HepG2 (cell line): ENCODE data around the gene MAPRE3. TPM values are rescaled to one million over a fixed set of nuclear protein-coding genes. Genes with fewer than 3 reads are reported as not detected.

Experiments
- ATAC-seq: fragments of 200-7000 bp; cut with Tn5 transposase; 3 replicates; pipeline ENCODE4 v1.9.1; 2020; ENCODE audit warnings: mild to moderate bottlenecking, moderate library complexity
- BruUV-seq: library from RNA; stranded (reverse); fragments of 400-500 nt; replicated peaks from 2 replicates; lab custom pipeline; 2021; lab: Mats Ljungman, UMichigan
- CTCF ChIA-PET: fragments of 300-600 bp; formaldehyde crosslinking; extraction: SDS; loops from one replicate; lab custom pipeline; 2021; ENCODE audit warnings: low total read pairs, inconsistent platforms, low intra/inter-chr PET ratio; lab: Yijun Ruan, JAX
- POLR2A ChIA-PET: fragments of 350-600 bp; sonication (Branson Sonifier 250); formaldehyde crosslinking; loops from one replicate; lab custom pipeline; 2020; ENCODE audit warnings: antibody characterized with exemption, inconsistent platforms; lab: Yijun Ruan, JAX
- DNase-seq: peaks from one replicate; pipeline ENCODE4 v3.0.0-alpha.2; 2015; ENCODE audit warnings: low spot score
- FAIRE-seq: peaks from 3 replicates; lab custom pipeline; 2011; peaks lifted over from hg19 to GRCh38; lab: Jason Lieb, UNC
- H2AFZ ChIP-seq: one replicate; pipeline ENCODE4 v1.6.1; 2011; ENCODE audit warnings: low read length, inconsistent platforms
- H3K27ac ChIP-seq: fragments of 300-600 bp; 3 replicates; pipeline ENCODE4 v1.8.0; 2011; ENCODE audit warnings: mixed run types, mild to moderate bottlenecking, mixed read lengths, low read length, inconsistent platforms; ENCODE audit not compliant: insufficient read depth; ENCODE audit errors: extremely low read length
- H3K27me3 ChIP-seq, 2 experiments: fragments of 200-600 bp in 1 of 2; 2 replicates in 1 of 2; 3 replicates in 1 of 2; pipeline versions ENCODE4 v1.6.0 to v1.8.0; 2011; ENCODE audit warnings: low read length in 2 of 2, mild to moderate bottlenecking in 2 of 2, moderate library complexity in 2 of 2, inconsistent platforms in 1 of 2; ENCODE audit not compliant: insufficient read depth in 2 of 2, control insufficient read depth in 1 of 2
- H3K36me3 ChIP-seq, 2 experiments: fragments of 200-600 bp in 1 of 2; replicated peaks in 1 of 2; 2 replicates in 1 of 2; 3 replicates in 1 of 2; pipeline versions ENCODE4 v1.5.1 to v1.8.0; 2011; ENCODE audit warnings: low read length in 2 of 2, inconsistent platforms in 1 of 2; ENCODE audit not compliant: insufficient read depth in 2 of 2, control insufficient read depth in 1 of 2
- H3K4me1 ChIP-seq: 2 replicates; pipeline ENCODE4 v1.5.1; 2012; ENCODE audit warnings: low read length, inconsistent platforms; ENCODE audit not compliant: insufficient read depth
- H3K4me2 ChIP-seq: 2 replicates; pipeline ENCODE4 v1.6.0; 2011; ENCODE audit warnings: low read depth, low read length, inconsistent platforms
- H3K4me3 ChIP-seq, 3 experiments: fragments of 200-600 bp in 1 of 3; sonication (generic), shearing (Covaris generic) in 1 of 3; replicated peaks in 1 of 3; 2 replicates each; pipeline ENCODE4 v1.5.1; 2011 to 2016; ENCODE audit warnings: low read length in 3 of 3, inconsistent platforms in 2 of 3, low read depth in 2 of 3, mild to moderate bottlenecking in 2 of 3, control low read depth in 1 of 3, mixed read lengths in 1 of 3; ENCODE audit not compliant: insufficient read depth in 1 of 3
- H3K79me2 ChIP-seq: one replicate; pipeline ENCODE4 v1.6.1; 2011; ENCODE audit warnings: low read length, inconsistent platforms; ENCODE audit not compliant: insufficient read depth
- H3K9ac ChIP-seq: 2 replicates; pipeline ENCODE4 v1.6.0; 2011; ENCODE audit warnings: mild to moderate bottlenecking, low read depth, low read length, inconsistent platforms; ENCODE audit not compliant: insufficient read depth
- H3K9me3 ChIP-seq: 2 replicates; pipeline ENCODE4 v1.5.1; 2012; ENCODE audit warnings: mild to moderate bottlenecking, low read length
- H4K20me1 ChIP-seq: 2 replicates; pipeline ENCODE4 v1.6.0; 2011; ENCODE audit warnings: inconsistent platforms, mild to moderate bottlenecking, low read length, moderate library complexity; ENCODE audit not compliant: insufficient read depth
- KDM2A ChIP-seq: sonication (generic); formaldehyde crosslinking; IDR thresholded peaks from 2 replicates; pipeline ENCODE4 v1.4.0; 2020; ENCODE audit warnings: low read depth, missing genetic modification reagents, borderline replicate concordance
- SCMH1 ChIP-seq: sonication (generic); formaldehyde crosslinking; IDR thresholded peaks from 2 replicates; pipeline ENCODE4 v1.9.0; 2021; ENCODE audit warnings: missing genetic modification reagents, mild to moderate bottlenecking, borderline replicate concordance
- TARDBP ChIP-seq: sonication (generic); formaldehyde crosslinking; IDR thresholded peaks from 2 replicates; pipeline ENCODE4 v1.8.0; 2022; ENCODE audit warnings: mild to moderate bottlenecking, missing genetic modification reagents
- ZNF710 ChIP-seq: sonication (generic); formaldehyde crosslinking; IDR thresholded peaks from 2 replicates; pipeline ENCODE4 v1.5.0; 2020; ENCODE audit warnings: mild to moderate bottlenecking, missing genetic modification reagents, borderline replicate concordance
- WGBS: methylation state at CpG from one replicate; pipeline ENCODE4 v1.1.6; 2017; ENCODE audit warnings: low lambda C conversion rate; 5-methylcytosine and 5-hydroxymethylcytosine counted together
- in situ Hi-C: cut with HindIII; loops from 2 replicates; pipeline ENCODE4 v1.10.0; 2017; ENCODE audit warnings: low pct_unique_long_range_greater_than_20kb; ENCODE audit not compliant: extremely low pct_ligation_motif_present
- intact Hi-C: fragments of 100-400 bp; cut with micrococcal nuclease; formaldehyde crosslinking; loops from one replicate; pipeline ENCODE4 v1.10.0; 2022; ENCODE audit not compliant: unreplicated experiment
- polyA plus RNA-seq, 8 experiments: library from polyadenylated mRNA; depleted of rRNA in 3 of 8; stranded (reverse) in 7 of 8; unstranded in 1 of 8; fragments of >200 nt; fragmentation: Illumina TruSeq in 4 of 8; extraction: Trizol in 4 of 8; gene quantifications; 2 replicates each; pipeline versions ENCODE4 v1.2.1 to v1.2.3, GENCODE V29; 2011 to 2016; ENCODE audit warnings: low read depth in 4 of 8, missing spikeins in 1 of 8, mixed read lengths in 1 of 8; ENCODE audit not compliant: insufficient read depth in 1 of 8
- total RNA-seq, 5 experiments: library from RNA; depleted of rRNA; stranded (reverse); fragments of >200 nt; fragmentation: Illumina TruSeq; extraction: Trizol; gene quantifications; 2 replicates each; pipeline ENCODE4 v1.2.3, GENCODE V29; 2016; ENCODE audit warnings: low read depth in 1 of 5

MAPRE3 gene
- total and polyA plus RNA-seq, 2 of the 13 experiments (the other 11 are each of a cell fraction or from before 2014, with no cell fraction given) = 0.31 to 0.91 TPM

- H2AFZ ChIP-seq = no peak overlapping the region
- BruUV-seq = no TSS peak
- H3K36me3 ChIP-seq = no peaks in the 10 kb centered on the region
- no peaks in the 10 kb centered on the region for H3K9me3 ChIP-seq
- no peaks in the 10 kb centered on the region for H3K27me3 ChIP-seq
- CTCF ChIA-PET = interaction anchor here (5.5 kb wide), 1 partner anchor 57 kb away, joined by 91 read pairs; no protein-coding TSS in a partner anchor
- in situ Hi-C loops (loop anchor here (5.0 kb wide), 2 partner anchors 56 to 171 kb away; partner anchors contain the start of gene DPYSL5), intact Hi-C loops (no loop called here)
- ATAC-seq = no peak
- H3K27ac ChIP-seq = no peak overlapping the region
- no peak for FAIRE-seq
- DNase-seq = no peak
- no peak for TF ChIP-seq SCMH1 (CRISPR knock-in tag)
- no peak overlapping the region for H3K4me3 ChIP-seq
- H3K4me2 ChIP-seq = no peak overlapping the region
- no peak overlapping the region for H3K9ac ChIP-seq
- H3K4me1 ChIP-seq = peaks cover 50% of the 10 kb centered on the region
- no peaks in the 10 kb centered on the region for H4K20me1 ChIP-seq
- no peaks in the 10 kb centered on the region for H3K79me2 ChIP-seq
- WGBS = 36% methylated on average over 3 of the region's 3 CpGs
- POLR2A ChIA-PET = interaction anchor here (0.6 kb wide), 1 partner anchor 254 kb away, joined by 3 read pairs; no protein-coding TSS in a partner anchor
Observed at GRCh38 chr2:27018142-27018541, 47.7 kb downstream of the MAPRE3 start.

GRCh38 chr2:27019459-27019858 is 49.0 kb downstream of the MAPRE3 start:
- Histone ChIP-seq H3K36me3 (peaks cover 0 to 9% of the 10 kb centered on the region in 2 experiments; a peak in 1 of 5 replicates), H3K4me3 (no peak overlapping the region), H3K4me1 (peaks cover 50% of the 10 kb centered on the region), H2AFZ (no peak overlapping the region), H4K20me1 (no peaks in the 10 kb centered on the region), H3K9ac (no peak overlapping the region), H3K79me2 (no peaks in the 10 kb centered on the region), H3K27ac (no peak overlapping the region), H3K9me3 (no peaks in the 10 kb centered on the region), H3K4me2 (no peak overlapping the region), H3K27me3 (no peaks in the 10 kb centered on the region)
- 91% methylated on average over 9 of the region's 9 CpGs for WGBS
- BruUV-seq = no TSS peak
- intact Hi-C loops (no loop called here), in situ Hi-C loops (loop anchor here (5.0 kb wide), 2 partner anchors 57 to 172 kb away; partner anchors contain the start of gene DPYSL5)
- ChIA-PET POLR2A (interaction anchor here (1.0 kb wide), 1 partner anchor 58 kb away, joined by 3 read pairs; no protein-coding TSS in a partner anchor), CTCF (interaction anchor here (5.5 kb wide), 1 partner anchor 58 kb away, joined by 91 read pairs; no protein-coding TSS in a partner anchor)
- no peak for TF ChIP-seq TARDBP (CRISPR knock-in tag)
- TF ChIP-seq KDM2A = no peak
- TF ChIP-seq ZNF710 (CRISPR knock-in tag) = no peak
- FAIRE-seq = no peak
- no peak for DNase-seq
- ATAC-seq = no peak
